ENCODE results near the gene MLXIP.

DNA sequence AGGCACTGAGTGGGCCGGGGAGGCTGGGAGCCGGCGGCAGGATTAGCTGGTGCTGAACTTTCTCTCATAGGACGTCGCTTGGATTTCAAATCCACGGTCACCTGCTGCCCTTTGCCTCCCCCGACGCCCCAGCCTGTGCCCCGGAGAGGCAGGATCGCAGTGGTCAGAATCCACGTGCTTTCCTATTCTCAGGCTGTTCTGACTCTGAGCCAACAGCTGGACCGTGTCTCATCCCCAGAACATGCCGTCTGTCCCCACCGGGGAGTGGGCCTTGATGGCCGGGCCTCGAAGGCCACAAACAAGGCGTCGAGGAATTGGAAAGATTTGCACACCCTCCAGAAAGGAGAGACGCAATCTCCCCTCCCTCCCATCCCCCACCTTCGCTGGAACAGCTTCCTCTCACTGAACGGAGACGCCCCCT is 18.5 kb upstream of the MLXIP start:
- TF ChIP-seq, protein P1, sequence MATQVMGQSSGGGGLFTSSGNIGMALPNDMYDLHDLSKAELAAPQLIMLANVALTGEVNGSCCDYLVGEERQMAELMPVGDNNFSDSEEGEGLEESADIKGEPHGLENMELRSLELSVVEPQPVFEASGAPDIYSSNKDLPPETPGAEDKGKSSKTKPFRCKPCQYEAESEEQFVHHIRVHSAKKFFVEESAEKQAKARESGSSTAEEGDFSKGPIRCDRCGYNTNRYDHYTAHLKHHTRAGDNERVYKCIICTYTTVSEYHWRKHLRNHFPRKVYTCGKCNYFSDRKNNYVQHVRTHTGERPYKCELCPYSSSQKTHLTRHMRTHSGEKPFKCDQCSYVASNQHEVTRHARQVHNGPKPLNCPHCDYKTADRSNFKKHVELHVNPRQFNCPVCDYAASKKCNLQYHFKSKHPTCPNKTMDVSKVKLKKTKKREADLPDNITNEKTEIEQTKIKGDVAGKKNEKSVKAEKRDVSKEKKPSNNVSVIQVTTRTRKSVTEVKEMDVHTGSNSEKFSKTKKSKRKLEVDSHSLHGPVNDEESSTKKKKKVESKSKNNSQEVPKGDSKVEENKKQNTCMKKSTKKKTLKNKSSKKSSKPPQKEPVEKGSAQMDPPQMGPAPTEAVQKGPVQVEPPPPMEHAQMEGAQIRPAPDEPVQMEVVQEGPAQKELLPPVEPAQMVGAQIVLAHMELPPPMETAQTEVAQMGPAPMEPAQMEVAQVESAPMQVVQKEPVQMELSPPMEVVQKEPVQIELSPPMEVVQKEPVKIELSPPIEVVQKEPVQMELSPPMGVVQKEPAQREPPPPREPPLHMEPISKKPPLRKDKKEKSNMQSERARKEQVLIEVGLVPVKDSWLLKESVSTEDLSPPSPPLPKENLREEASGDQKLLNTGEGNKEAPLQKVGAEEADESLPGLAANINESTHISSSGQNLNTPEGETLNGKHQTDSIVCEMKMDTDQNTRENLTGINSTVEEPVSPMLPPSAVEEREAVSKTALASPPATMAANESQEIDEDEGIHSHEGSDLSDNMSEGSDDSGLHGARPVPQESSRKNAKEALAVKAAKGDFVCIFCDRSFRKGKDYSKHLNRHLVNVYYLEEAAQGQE (IDR thresholded peaks at IDR 0.05; ENCODE audit: insufficient read depth in 1 of 2, low read depth in 2 of 2, low read length in 2 of 2) = no peak
- no peak for TF ChIP-seq POLR2AphosphoS5 (IDR thresholded peaks at IDR 0.05; ENCODE audit: low read depth, low read length)

Measured in PFSK-1 (cell line).